WTC11 (cell line): Measurements from ENCODE around the gene DPEP2NB. TPM values are rescaled to one million over a fixed set of nuclear protein-coding genes. Genes with fewer than 3 reads are reported as not detected.

ENCODE experiments used
- ATAC-seq: fragments of 200-7000 bp; cut with Tn5 transposase; 2 replicates; pipeline ENCODE4 v1.10.0; 2021; ENCODE audit warnings: mild to moderate bottlenecking, moderate library complexity
- CTCF ChIA-PET: fragments of 300-600 bp; sonication (Branson Sonifier 250); formaldehyde crosslinking; loops from one replicate; lab custom pipeline; 2021; ENCODE audit warnings: antibody characterized with exemption; lab: Charles Lee
- POLR2A ChIA-PET: fragments of 350-600 bp; sonication (Branson Sonifier 250); formaldehyde crosslinking; loops from one replicate; lab custom pipeline; 2021; ENCODE audit warnings: antibody characterized with exemption; lab: Charles Lee
- DNase-seq: peaks from one replicate; pipeline ENCODE4 v3.0.0; 2021; ENCODE audit warnings: low spot score
- H3K27ac Mint-ChIP-seq: 2 replicates; pipeline ENCODE4 v1.8.0; 2021; ENCODE audit warnings: mixed read lengths
- H3K27me3 Mint-ChIP-seq: 2 replicates; pipeline ENCODE4 v1.8.0; 2021; ENCODE audit warnings: low read depth, mild to moderate bottlenecking, moderate library complexity, mixed read lengths
- H3K36me3 Mint-ChIP-seq: 2 replicates; pipeline ENCODE4 v1.8.0; 2021; ENCODE audit warnings: mixed read lengths
- H3K4me1 Mint-ChIP-seq: 2 replicates; pipeline ENCODE4 v1.8.0; 2022; ENCODE audit warnings: mixed read lengths
- H3K4me3 Mint-ChIP-seq: 2 replicates; pipeline ENCODE4 v1.8.0; 2021; ENCODE audit warnings: mild to moderate bottlenecking, moderate library complexity, mixed read lengths
- H3K9me3 Mint-ChIP-seq: 2 replicates; pipeline ENCODE4 v1.8.0; 2021; ENCODE audit warnings: mixed read lengths
- ATF2 ChIP-seq: sonication (generic); formaldehyde crosslinking; IDR thresholded peaks from 2 replicates; pipeline ENCODE4 v1.8.1; 2022; ENCODE audit warnings: low read depth, missing genetic modification reagents, borderline replicate concordance
- CREM ChIP-seq: sonication (generic); formaldehyde crosslinking; IDR thresholded peaks from 2 replicates; pipeline ENCODE4 v1.8.1; 2022; ENCODE audit warnings: mild to moderate bottlenecking, missing genetic modification reagents, moderate library complexity
- ERG ChIP-seq: fragments of 250-450 bp; sonication (Bioruptor Pico); IDR thresholded peaks from 2 replicates; pipeline ENCODE4 v1.8.0; 2021; ENCODE audit warnings: mild to moderate bottlenecking
- ESRRA ChIP-seq: sonication (generic); formaldehyde crosslinking; IDR thresholded peaks from 2 replicates; pipeline ENCODE4 v1.8.1; 2022; ENCODE audit warnings: mild to moderate bottlenecking, missing genetic modification reagents, borderline replicate concordance
- KAT7 ChIP-seq: sonication (generic); formaldehyde crosslinking; IDR thresholded peaks from 2 replicates; pipeline ENCODE4 v1.8.1; 2023; ENCODE audit warnings: missing genetic modification reagents, mild to moderate bottlenecking, borderline replicate concordance
- NFYB ChIP-seq: sonication (generic); formaldehyde crosslinking; conservative IDR thresholded peaks from 2 replicates; pipeline ENCODE4 v1.8.0; 2022; ENCODE audit warnings: low read depth, missing genetic modification reagents
- PRDM15 ChIP-seq: sonication (generic); formaldehyde crosslinking; IDR thresholded peaks from 2 replicates; pipeline ENCODE4 v1.8.0; 2022; ENCODE audit warnings: missing genetic modification reagents
- PREB ChIP-seq: sonication (generic); formaldehyde crosslinking; IDR thresholded peaks from 2 replicates; pipeline ENCODE4 v1.8.1; 2022; ENCODE audit warnings: mild to moderate bottlenecking, missing genetic modification reagents, moderate library complexity, borderline replicate concordance
- RORB ChIP-seq: fragments of 250-450 bp; sonication (Bioruptor Pico); IDR thresholded peaks from 2 replicates; pipeline ENCODE4 v1.9.0; 2021; ENCODE audit warnings: mild to moderate bottlenecking
- STAT6 ChIP-seq: sonication (generic); formaldehyde crosslinking; conservative IDR thresholded peaks from 2 replicates; pipeline ENCODE4 v1.8.1; 2023; ENCODE audit warnings: mild to moderate bottlenecking, low read depth, missing genetic modification reagents, moderate library complexity
- TEAD4 ChIP-seq: sonication (generic); formaldehyde crosslinking; IDR thresholded peaks from 2 replicates; pipeline ENCODE4 v1.8.0; 2022; ENCODE audit warnings: mild to moderate bottlenecking, missing genetic modification reagents
- ZMAT4 ChIP-seq: fragments of 250-450 bp; sonication (Bioruptor Pico); IDR thresholded peaks from 2 replicates; pipeline ENCODE4 v1.9.0; 2021; ENCODE audit warnings: mild to moderate bottlenecking
- ZNF219 ChIP-seq: sonication (generic); formaldehyde crosslinking; IDR thresholded peaks from 2 replicates; pipeline ENCODE4 v1.8.0; 2023; ENCODE audit warnings: missing genetic modification reagents, mild to moderate bottlenecking, borderline replicate concordance
- ZNF232 ChIP-seq: sonication (generic); formaldehyde crosslinking; IDR thresholded peaks from 2 replicates; pipeline ENCODE4 v1.8.0; 2022; ENCODE audit warnings: mild to moderate bottlenecking, missing genetic modification reagents
- ZNF425 ChIP-seq: fragments of 250-450 bp; sonication (Bioruptor Pico); conservative IDR thresholded peaks from 2 replicates; pipeline ENCODE4 v1.9.0; 2021; ENCODE audit warnings: mild to moderate bottlenecking
- total RNA-seq: library from RNA; stranded (reverse); gene quantifications from 3 replicates; pipeline ENCODE4 v1.2.3, GENCODE V29; 2021

The DPEP2NB gene
- total RNA-seq, 1 experiment from 2014 or later: not detected

GRCh38 chr16:68062910-68063393, 47.2 kb upstream of the DPEP2NB start (continued):
- TF ChIP-seq PREB (CRISPR knock-in tag): no peak

GRCh38 chr16:68061396-68061795, 45.7 kb upstream of the DPEP2NB start:
- no peaks in the 10 kb centered on the region for H3K4me1 Mint-ChIP-seq
- H3K27ac Mint-ChIP-seq: no peak overlapping the region
- ATAC-seq (no peak), DNase-seq (no peak)
- no peaks in the 10 kb centered on the region for H3K27me3 Mint-ChIP-seq
- H3K9me3 Mint-ChIP-seq: no peaks in the 10 kb centered on the region
- H3K4me3 Mint-ChIP-seq: no peak overlapping the region
- no peak for TF ChIP-seq NFYB (CRISPR knock-in tag)
- no peak for TF ChIP-seq ZMAT4 (CRISPR knock-in tag)
- no peak for TF ChIP-seq CREM (CRISPR knock-in tag)
- TF ChIP-seq ESRRA: no peak
- no peak for TF ChIP-seq TEAD4
- TF ChIP-seq PREB (CRISPR knock-in tag): no peak
- no peak for TF ChIP-seq ZNF232 (CRISPR knock-in tag)
- TF ChIP-seq ZNF219 (CRISPR knock-in tag): no peak
- no peak for TF ChIP-seq KAT7 (CRISPR knock-in tag)
- no peak for TF ChIP-seq RORB (CRISPR knock-in tag)
- no peak for TF ChIP-seq ATF2 (CRISPR knock-in tag)
- peaks cover 10% of the 10 kb centered on the region; the same call in 1 of the 2 replicates for H3K36me3 Mint-ChIP-seq
- ChIA-PET CTCF (interaction anchor here (1.2 kb wide), 1 partner anchor 23 kb away, joined by 3 read pairs; no protein-coding TSS in a partner anchor), POLR2A (no interaction called here)

- ChIA-PET CTCF (no interaction called here), POLR2A (no interaction called here)
- H3K27me3 Mint-ChIP-seq: no peaks in the 10 kb centered on the region
- H3K36me3 Mint-ChIP-seq: peaks cover 8% of the 10 kb centered on the region; the same call in 1 of the 2 replicates
- no peak overlapping the region for H3K4me3 Mint-ChIP-seq
- no peak for DNase-seq
- ATAC-seq: no peak
- no peaks in the 10 kb centered on the region for H3K4me1 Mint-ChIP-seq
- H3K27ac Mint-ChIP-seq: no peak overlapping the region
- H3K9me3 Mint-ChIP-seq: no peaks in the 10 kb centered on the region
- TF ChIP-seq NFYB (CRISPR knock-in tag): no peak
- no peak for TF ChIP-seq PRDM15 (CRISPR knock-in tag)
- TF ChIP-seq PREB (CRISPR knock-in tag): no peak
- TF ChIP-seq ERG (CRISPR knock-in tag): no peak
- no peak for TF ChIP-seq ZNF425 (CRISPR knock-in tag)
- no peak for TF ChIP-seq STAT6 (CRISPR knock-in tag)
These were observed 44.1 kb upstream of the DPEP2NB start for GRCh38 chr16:68059804-68060203.
